LNCaP clone FGC (cell line): ENCODE measurements around the gene SUCLG2.
"Not testable (repeated sequence)": the region's sequence is repeated elsewhere in the genome, so short reads cannot be mapped to it uniquely, and the experiment has no call there.

Source experiments
- DNase-seq: peaks from one replicate; pipeline ENCODE4 v3.0.0-alpha.2; 2011; ENCODE audit warnings: low read depth
- H3K4me3 ChIP-seq: 2 replicates; pipeline ENCODE4 v1.5.1; 2011; ENCODE audit warnings: mild to moderate bottlenecking, low read depth, low read length, control low read depth
- TF ChIP-seq, protein P1 (sequence below): IDR thresholded peaks from 2 replicates; pipeline ENCODE4 v1.5.1; 2012; ENCODE audit warnings: mild to moderate bottlenecking; ENCODE audit not compliant: control insufficient read depth, insufficient read depth; ENCODE audit errors: extremely low read depth

Gene SUCLG2

GRCh38 chr3:67550541-67550940 is 103.9 kb downstream of the SUCLG2 start:
- no peak for DNase-seq
- no peak overlapping the region for H3K4me3 ChIP-seq

GRCh38 chr3:67542502-67543250 is 111.7 kb downstream of the SUCLG2 start:
- DNase-seq, H3K4me3 ChIP-seq: not testable (repeated sequence)

More at GRCh38 chr3:67550541-67550940, 103.9 kb downstream of the SUCLG2 start:
- TF ChIP-seq, protein P1, sequence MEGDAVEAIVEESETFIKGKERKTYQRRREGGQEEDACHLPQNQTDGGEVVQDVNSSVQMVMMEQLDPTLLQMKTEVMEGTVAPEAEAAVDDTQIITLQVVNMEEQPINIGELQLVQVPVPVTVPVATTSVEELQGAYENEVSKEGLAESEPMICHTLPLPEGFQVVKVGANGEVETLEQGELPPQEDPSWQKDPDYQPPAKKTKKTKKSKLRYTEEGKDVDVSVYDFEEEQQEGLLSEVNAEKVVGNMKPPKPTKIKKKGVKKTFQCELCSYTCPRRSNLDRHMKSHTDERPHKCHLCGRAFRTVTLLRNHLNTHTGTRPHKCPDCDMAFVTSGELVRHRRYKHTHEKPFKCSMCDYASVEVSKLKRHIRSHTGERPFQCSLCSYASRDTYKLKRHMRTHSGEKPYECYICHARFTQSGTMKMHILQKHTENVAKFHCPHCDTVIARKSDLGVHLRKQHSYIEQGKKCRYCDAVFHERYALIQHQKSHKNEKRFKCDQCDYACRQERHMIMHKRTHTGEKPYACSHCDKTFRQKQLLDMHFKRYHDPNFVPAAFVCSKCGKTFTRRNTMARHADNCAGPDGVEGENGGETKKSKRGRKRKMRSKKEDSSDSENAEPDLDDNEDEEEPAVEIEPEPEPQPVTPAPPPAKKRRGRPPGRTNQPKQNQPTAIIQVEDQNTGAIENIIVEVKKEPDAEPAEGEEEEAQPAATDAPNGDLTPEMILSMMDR: no peak

- no peak for DNase-seq
- no peak overlapping the region for H3K4me3 ChIP-seq
- TF ChIP-seq, protein P1: no peak
Measured at GRCh38 chr3:67540198-67540894, 114.1 kb downstream of the SUCLG2 start.

GRCh38 chr3:67537203-67537602 is 117.2 kb downstream of the SUCLG2 start:
- DNase-seq, H3K4me3 ChIP-seq: not testable (repeated sequence)

DNA sequence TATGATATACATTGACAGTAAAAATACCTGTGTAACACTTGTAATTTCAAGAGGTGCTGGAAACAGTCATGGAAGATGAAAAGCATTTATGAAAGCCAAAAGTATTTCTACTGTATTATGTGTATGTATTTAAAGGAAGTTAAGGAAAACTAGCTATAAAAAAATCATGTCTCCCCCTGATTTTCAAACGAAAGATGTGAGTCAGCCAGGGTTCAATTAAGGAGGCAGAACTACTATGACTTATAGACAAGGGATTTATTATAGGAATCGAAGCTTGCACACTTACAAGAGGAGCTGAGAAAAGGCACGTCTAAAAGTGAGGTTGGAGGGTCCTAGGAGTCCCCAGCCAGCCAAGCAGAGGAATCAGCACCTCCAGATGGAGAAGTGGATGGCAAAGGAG is 119.4 kb downstream of the SUCLG2 start:
- H3K4me3 ChIP-seq: no peak overlapping the region
- DNase-seq: no peak
- TF ChIP-seq, protein P1: no peak

DNA sequence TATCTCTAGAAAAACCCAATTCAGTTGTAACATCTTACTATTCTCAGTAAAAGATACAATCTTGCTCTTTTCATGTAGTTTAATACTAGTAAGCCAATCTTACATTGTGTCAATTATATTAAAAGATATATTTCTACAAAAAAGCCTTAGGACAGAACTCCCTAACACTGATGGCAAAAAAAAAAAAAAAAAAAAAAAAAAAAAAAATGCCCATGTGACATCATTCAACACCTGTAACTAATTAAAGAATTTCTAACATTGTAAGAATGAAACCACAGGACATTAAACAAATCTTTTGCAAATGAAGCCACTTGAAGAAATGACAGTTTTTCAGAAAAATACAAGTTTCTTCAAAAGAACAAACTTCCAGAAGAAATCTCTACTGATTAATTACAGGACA is 119.8 kb downstream of the SUCLG2 start:
- no peak overlapping the region for H3K4me3 ChIP-seq
- DNase-seq: no peak
- TF ChIP-seq, protein P1: no peak

- no peak for DNase-seq
- H3K4me3 ChIP-seq: no peak overlapping the region
- TF ChIP-seq, protein P1: no peak
Measured at GRCh38 chr3:67531181-67532101, 123.0 kb downstream of the SUCLG2 start.
